Activated gamma-delta T cell treated with anti-CD3 and anti-CD28 coated beads, Interleukin-2, amount 50 U/mL, for 16 hours (primary cell): Measurements from ENCODE around the gene TRIP11.

Source experiments
- DNase-seq: peaks from one replicate; pipeline ENCODE4 v3.0.0-alpha.2; 2020; ENCODE audit warnings: low read depth

The TRIP11 gene

DNA sequence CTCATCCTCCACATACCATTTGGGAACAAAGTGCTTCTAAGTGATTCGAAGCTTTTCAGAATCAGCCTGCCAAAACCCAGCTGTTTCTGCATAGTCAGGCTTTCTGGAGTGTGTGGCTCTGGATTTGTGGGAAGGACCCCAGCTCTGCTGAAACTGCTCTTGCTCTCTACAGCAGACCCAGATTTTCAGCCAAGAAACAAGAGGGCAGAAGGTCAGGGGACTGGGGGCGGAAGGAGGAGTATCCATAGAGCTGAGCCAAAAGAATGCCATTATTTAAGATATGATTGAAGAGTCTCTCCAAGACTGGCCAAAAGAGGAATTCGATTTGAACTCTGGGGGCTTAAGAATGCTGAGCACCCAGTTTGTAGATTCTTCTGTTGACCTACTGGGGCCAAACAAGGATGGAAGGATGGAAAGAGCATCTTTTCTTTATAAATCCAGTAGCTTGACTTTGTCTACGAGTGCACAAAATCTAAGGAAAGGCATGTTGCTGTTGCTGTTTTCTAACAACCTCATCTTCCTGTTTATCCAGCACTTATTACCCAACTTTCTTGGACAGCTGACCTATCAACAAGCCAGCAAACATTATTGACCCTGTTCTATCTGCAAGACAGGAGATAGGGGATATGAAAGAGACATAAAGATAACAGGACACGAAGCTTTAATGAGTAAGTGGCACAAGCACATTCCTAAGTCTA is 121.5 kb downstream of the TRIP11 start:
- no peak for DNase-seq
